ENCODE data around the gene ATAD3C. TPM values are rescaled to one million over a fixed set of nuclear protein-coding genes. Genes with fewer than 3 reads are reported as not detected.

The ATAD3C gene
- total and polyA plus RNA-seq, 10 of the 15 experiments (the other 5 are each of a cell fraction or from before 2014, with no cell fraction given), result 0.03 to 3.1 (median 0.86) TPM

- no peak for DNase-seq (ENCODE audit: low read depth, low spot score)
- ChIA-PET SMC1A (ENCODE audit: uncharacterized antibody, unreplicated experiment) (interaction anchor here (0.7 to 0.9 kb wide), 2 partner anchors 37 to 41 kb away, joined by 3 read pairs; no protein-coding TSS in a partner anchor), RAD21 (ENCODE audit: unreplicated experiment) (interaction anchor here (1.0 to 1.7 kb wide), 3 partner anchors 9 to 40 kb away, joined by 3 to 4 read pairs (median 3); no protein-coding TSS in a partner anchor), POLR2A (interaction anchor here (1.2 to 2.1 kb wide), 3 partner anchors 14 to 37 kb away, joined by 6 to 17 read pairs (median 6); partner anchors contain the start of gene AURKAIP1), CTCF (interaction anchor here (1.3 to 1.6 kb wide), 5 partner anchors 15 to 40 kb away, joined by 3 to 6 read pairs (median 4); partner anchors contain the start of gene AURKAIP1)
- TF ChIP-seq POLR2A (IDR thresholded peaks at IDR 0.05; ENCODE audit: low read depth, low read length), result peak; percentile 62
- TF ChIP-seq HCFC1 (IDR thresholded peaks at IDR 0.05; ENCODE audit: low read length), result no peak
- peak; percentile 47; the same call in 1 of the 2 replicates for TF ChIP-seq CBFB (IDR thresholded peaks at IDR 0.05; ENCODE audit: low read depth)
- H3K9ac ChIP-seq (ENCODE audit: control insufficient read depth, insufficient read depth, low read length), result peak overlapping the region; percentile 99
- peaks cover 14 to 31% of the 10 kb centered on the region in 2 experiments for H3K36me3 ChIP-seq (ENCODE audit: control insufficient read depth in 2 of 2, insufficient read depth in 2 of 2, low read length in 1 of 2)
- peak overlapping the region; percentile 77 for H3K4me3 ChIP-seq
- H3K79me2 ChIP-seq (ENCODE audit: control insufficient read depth, insufficient read depth, low read length), result peaks cover 63% of the 10 kb centered on the region
- ATAC-seq, result no peak
- H3K27me3 ChIP-seq (replicated peaks in 1 of 2; ENCODE audit: control insufficient read depth in 2 of 2, insufficient read depth in 2 of 2, low read length in 1 of 2), result no peaks in the 10 kb centered on the region
- H3K27ac ChIP-seq (ENCODE audit: control insufficient read depth, insufficient read depth), result peak overlapping the region; percentile 78
- in situ Hi-C loops (cut with MboI), result loop anchor here (5.0 kb wide), 1 partner anchor 106 kb away; no protein-coding TSS in a partner anchor
- no TSS peak for BruUV-seq (replicated peaks)
- intact Hi-C loops (cut with micrococcal nuclease; ENCODE audit: unreplicated experiment), result no loop called here
- H4K20me1 ChIP-seq (ENCODE audit: control insufficient read depth, insufficient read depth), result no peaks in the 10 kb centered on the region; the same call in 1 of the 2 replicates
- no peaks in the 10 kb centered on the region for H3K9me3 ChIP-seq (replicated peaks; ENCODE audit: control insufficient read depth, insufficient read depth, low read length)
- H3K4me1 ChIP-seq (ENCODE audit: control insufficient read depth, insufficient read depth, low read length), result peaks cover 30% of the 10 kb centered on the region
- no peak for FAIRE-seq
- no peak overlapping the region for H2AFZ ChIP-seq (ENCODE audit: control insufficient read depth, low read depth, low read length)
- 79% methylated on average over 22 of the region's 22 CpGs for WGBS (ENCODE audit: insufficient coverage, insufficient replicate concordance, low lambda C conversion rate, missing lambda C conversion rate)
- peak overlapping the region; percentile 73 for H3K4me2 ChIP-seq (ENCODE audit: control insufficient read depth, insufficient read depth)
These were observed 48.7 kb upstream of the ATAD3C start for GRCh38 chr1:1400576-1401456.

DNA sequence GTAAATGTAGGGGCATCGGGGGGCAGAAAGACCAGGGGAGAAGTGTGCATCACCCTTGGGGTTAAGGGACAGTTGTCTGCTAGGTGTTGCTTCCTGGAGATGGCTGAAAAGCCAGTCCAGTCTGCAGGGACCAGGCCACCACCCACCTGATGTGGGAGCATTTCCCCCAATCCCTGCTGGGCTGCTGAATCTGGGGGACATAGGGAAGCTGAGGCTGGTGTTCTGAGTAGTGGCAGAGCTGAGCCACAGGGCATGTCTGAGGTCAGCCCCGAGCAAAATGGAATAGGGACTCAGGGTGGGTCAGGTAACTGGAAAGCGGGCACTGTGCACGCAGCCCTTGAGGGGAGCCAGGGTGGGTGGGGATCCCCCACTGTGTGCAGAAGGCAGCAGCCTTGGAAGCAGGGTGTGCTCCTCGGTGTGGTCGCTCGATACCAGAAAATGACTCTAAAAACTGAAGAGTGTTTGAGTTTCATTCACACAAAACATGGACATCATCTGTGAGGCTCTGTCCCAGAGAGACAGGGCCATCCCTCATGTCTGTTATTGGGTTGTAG lies 48.0 kb upstream of the ATAD3C start:
- Histone ChIP-seq H3K9ac (ENCODE audit: control insufficient read depth, insufficient read depth, low read length) (no peak overlapping the region), H3K4me1 (ENCODE audit: control insufficient read depth, insufficient read depth, low read length) (peaks cover 34% of the 10 kb centered on the region), H3K27ac (ENCODE audit: control insufficient read depth, insufficient read depth) (no peak overlapping the region), H3K4me2 (ENCODE audit: control insufficient read depth, insufficient read depth) (peak overlapping the region; percentile 73), H2AFZ (ENCODE audit: control insufficient read depth, low read depth, low read length) (no peak overlapping the region), H3K27me3 (replicated peaks in 1 of 2; ENCODE audit: control insufficient read depth in 2 of 2, insufficient read depth in 2 of 2, low read length in 1 of 2) (no peaks in the 10 kb centered on the region), H3K36me3 (ENCODE audit: control insufficient read depth in 2 of 2, insufficient read depth in 2 of 2, low read length in 1 of 2) (peaks cover 14 to 31% of the 10 kb centered on the region in 2 experiments), H3K79me2 (ENCODE audit: control insufficient read depth, insufficient read depth, low read length) (peaks cover 70% of the 10 kb centered on the region), H3K4me3 (peak overlapping the region; percentile 77; the same call in 1 of the 2 replicates), H3K9me3 (replicated peaks; ENCODE audit: control insufficient read depth, insufficient read depth, low read length) (no peaks in the 10 kb centered on the region), H4K20me1 (ENCODE audit: control insufficient read depth, insufficient read depth) (no peaks in the 10 kb centered on the region; the same call in 1 of the 2 replicates)
- CTCF ChIA-PET, result interaction anchor here (0.7 to 1.7 kb wide), 4 partner anchors 10 to 103 kb away, joined by 3 to 15 read pairs (median 5); no protein-coding TSS in a partner anchor
- ATAC-seq (no peak), FAIRE-seq (no peak), DNase-seq (ENCODE audit: low read depth, low spot score) (no peak)
- in situ Hi-C loops (cut with MboI) (loop anchor here (5.0 kb wide), 1 partner anchor 106 kb away; no protein-coding TSS in a partner anchor), intact Hi-C loops (cut with micrococcal nuclease; ENCODE audit: unreplicated experiment) (no loop called here)
- TF ChIP-seq GABPA (IDR thresholded peaks at IDR 0.05; ENCODE audit: low read depth) (no peak), ZNF622 (IDR thresholded peaks at IDR 0.05) (no peak), EGR1 (IDR thresholded peaks at IDR 0.05; ENCODE audit: borderline replicate concordance in 1 of 2, low read depth in 2 of 2, low read length in 2 of 2) (0 out of 3 replicates have a peak, but pooled peaks of 1 of the 2 experiments have one; percentile 3), POLR2A (IDR thresholded peaks at IDR 0.05; ENCODE audit: low read depth, low read length) (peak; percentile 18)
- BruUV-seq (replicated peaks), result no TSS peak
- WGBS (ENCODE audit: insufficient coverage, insufficient replicate concordance, low lambda C conversion rate, missing lambda C conversion rate), result 82% methylated on average over 7 of the region's 7 CpGs
- POLR2A ChIA-PET, result interaction anchor here (1.2 kb wide), 1 partner anchor 40 kb away, joined by 4 read pairs; no protein-coding TSS in a partner anchor
- SMC1A ChIA-PET (ENCODE audit: uncharacterized antibody, unreplicated experiment), result no interaction called here
- RAD21 ChIA-PET (ENCODE audit: unreplicated experiment), result interaction anchor here (1.0 kb wide), 1 partner anchor 36 kb away, joined by 3 read pairs; no protein-coding TSS in a partner anchor

All from GM12878 (cell line).